ENCODE results near the gene CFTR.

GRCh38 chr7:117654780-117655179 is 175.0 kb downstream of the CFTR start:
- no peak for TF ChIP-seq CTCF (optimal IDR thresholded peaks at IDR 0.05 in 1 of 3, IDR thresholded peaks at IDR 0.05 in 1 of 3, conservative IDR thresholded peaks at IDR 0.05 in 1 of 3; ENCODE audit: extremely low read depth in 1 of 3, insufficient read depth in 2 of 3, low read length in 3 of 3)
- no peak for TF ChIP-seq EZH2 (IDR thresholded peaks at IDR 0.05; ENCODE audit: low read length)

Measured in keratinocyte (primary cell).